GM12878 (cell line): ENCODE measurements around the gene LIPE. TPM values are rescaled to one million over a fixed set of nuclear protein-coding genes. Genes with fewer than 3 reads are reported as not detected.

Source experiments
- ATAC-seq: fragments of 200-7000 bp; cut with Tn5 transposase; 3 replicates; pipeline ENCODE4 v1.9.1; 2020; ENCODE audit warnings: mild to moderate bottlenecking, moderate library complexity
- BruUV-seq: library from RNA; stranded (reverse); fragments of 400-500 nt; replicated peaks from 2 replicates; lab custom pipeline; 2021; lab: Mats Ljungman, UMichigan
- CTCF ChIA-PET: fragments of 300-600 bp; sonication (Branson Sonifier 250); formaldehyde crosslinking; extraction: SDS; loops from one replicate; lab custom pipeline; 2021; ENCODE audit warnings: inconsistent platforms; lab: Yijun Ruan, JAX
- POLR2A ChIA-PET: fragments of 350-600 bp; formaldehyde crosslinking; extraction: SDS; loops from one replicate; lab custom pipeline; 2021; ENCODE audit warnings: inconsistent platforms; lab: Charles Lee
- RAD21 ChIA-PET: fragments of 300-600 bp; sonication (Branson Sonifier 250); formaldehyde crosslinking; loops from one replicate; lab custom pipeline; 2023; ENCODE audit warnings: antibody characterized with exemption; ENCODE audit not compliant: unreplicated experiment; lab: Charles Lee
- SMC1A ChIA-PET: fragments of 300-600 bp; sonication (Branson Sonifier 250); formaldehyde crosslinking; loops from one replicate; lab custom pipeline; 2023; ENCODE audit not compliant: unreplicated experiment, uncharacterized antibody; lab: Charles Lee
- DNase-seq: peaks from one replicate; pipeline ENCODE4 v3.0.0-alpha.2; 2011; ENCODE audit warnings: low read depth, low spot score
- FAIRE-seq: peaks from 3 replicates; lab custom pipeline; 2011; peaks lifted over from hg19 to GRCh38; lab: Jason Lieb, UNC
- H2AFZ ChIP-seq: 2 replicates; pipeline ENCODE4 v1.6.0; 2011; ENCODE audit warnings: low read depth, low read length, control low read depth; ENCODE audit not compliant: control insufficient read depth
- H3K27ac ChIP-seq: 2 replicates; pipeline ENCODE4 v1.5.1; 2011; ENCODE audit warnings: control low read depth; ENCODE audit not compliant: control insufficient read depth, insufficient read depth
- H3K27me3 ChIP-seq, 2 experiments: replicated peaks in 1 of 2; 2 replicates each; pipeline versions ENCODE4 v1.6.0 to v1.6.1; 2011; ENCODE audit warnings: low read length in 1 of 2; ENCODE audit not compliant: control insufficient read depth in 2 of 2, insufficient read depth in 2 of 2
- H3K36me3 ChIP-seq, 2 experiments: 2 replicates each; pipeline ENCODE4 v1.5.1; 2011; ENCODE audit warnings: low read length in 1 of 2; ENCODE audit not compliant: control insufficient read depth in 2 of 2, insufficient read depth in 2 of 2
- H3K4me1 ChIP-seq: 2 replicates; pipeline ENCODE4 v1.6.1; 2011; ENCODE audit warnings: mild to moderate bottlenecking, low read length, moderate library complexity, mixed read lengths; ENCODE audit not compliant: control insufficient read depth, insufficient read depth
- H3K4me2 ChIP-seq: 2 replicates; pipeline ENCODE4 v1.6.0; 2011; ENCODE audit warnings: control low read depth; ENCODE audit not compliant: control insufficient read depth, insufficient read depth
- H3K4me3 ChIP-seq: fragments of 200-600 bp; sonication (generic); 2 replicates; pipeline ENCODE4 v1.5.1; 2016
- H3K79me2 ChIP-seq: 2 replicates; pipeline ENCODE4 v1.6.0; 2011; ENCODE audit warnings: low read length; ENCODE audit not compliant: control insufficient read depth, insufficient read depth
- H3K9ac ChIP-seq: 2 replicates; pipeline ENCODE4 v1.8.0; 2011; ENCODE audit warnings: low read length, control low read depth, mixed read lengths; ENCODE audit not compliant: control insufficient read depth, insufficient read depth
- H3K9me3 ChIP-seq: replicated peaks from 3 replicates; pipeline ENCODE4 v1.5.1; 2011; ENCODE audit warnings: mild to moderate bottlenecking, low read length; ENCODE audit not compliant: control insufficient read depth, insufficient read depth
- H4K20me1 ChIP-seq: 2 replicates; pipeline ENCODE4 v1.6.0; 2011; ENCODE audit not compliant: control insufficient read depth, insufficient read depth
- BHLHE40 ChIP-seq, 2 experiments: fragments of 450-650 bp in 1 of 2; IDR thresholded peaks; 2 replicates each; pipeline ENCODE4 v1.6.1; 2011 to 2017; ENCODE audit warnings: low read depth in 2 of 2, borderline replicate concordance in 1 of 2, improper control_type of control experiment in 1 of 2, low read length in 1 of 2, mild to moderate bottlenecking in 1 of 2
- CHD2 ChIP-seq: IDR thresholded peaks from 2 replicates; pipeline ENCODE4 v1.6.1; 2011; ENCODE audit warnings: low read depth, low read length, improper control_type of control experiment, borderline replicate concordance
- CREB1 ChIP-seq: IDR thresholded peaks from 2 replicates; pipeline ENCODE4 v1.6.1; 2012; ENCODE audit warnings: low read depth, mild to moderate bottlenecking, inconsistent platforms
- EGR1 ChIP-seq, 2 experiments: IDR thresholded peaks; 1 replicate in 1 of 2; 2 replicates in 1 of 2; pipeline ENCODE4 v1.6.1; 2011 to 2012; ENCODE audit warnings: low read depth in 2 of 2, low read length in 2 of 2, borderline replicate concordance in 1 of 2, mild to moderate bottlenecking in 1 of 2, moderate library complexity in 1 of 2
- GABPA ChIP-seq: IDR thresholded peaks from 2 replicates; pipeline ENCODE4 v1.6.1; 2014; ENCODE audit warnings: antibody characterized with exemption, low read depth, mild to moderate bottlenecking, inconsistent platforms
- IKZF1 ChIP-seq: fragments of 450-650 bp; conservative IDR thresholded peaks from 2 replicates; pipeline ENCODE4 v1.6.1; 2017; ENCODE audit warnings: antibody characterized with exemption, mild to moderate bottlenecking
- KLF5 ChIP-seq: fragments of 450-650 bp; IDR thresholded peaks from 2 replicates; pipeline ENCODE4 v1.6.1; 2014; ENCODE audit warnings: mild to moderate bottlenecking; ENCODE audit not compliant: partially characterized antibody
- MEF2A ChIP-seq: IDR thresholded peaks from 2 replicates; pipeline ENCODE4 v1.6.1; 2011; ENCODE audit warnings: low read depth, mild to moderate bottlenecking, low read length, moderate library complexity; ENCODE audit not compliant: insufficient read depth
- NFYB ChIP-seq: IDR thresholded peaks from 2 replicates; pipeline ENCODE4 v1.6.1; 2011; ENCODE audit warnings: low read depth, mild to moderate bottlenecking, low read length, improper control_type of control experiment, moderate library complexity; ENCODE audit not compliant: insufficient read depth
- PAX8 ChIP-seq: fragments of 450-650 bp; IDR thresholded peaks from 2 replicates; pipeline ENCODE4 v1.6.1; 2017; ENCODE audit warnings: mild to moderate bottlenecking, moderate library complexity
- RFX5 ChIP-seq: IDR thresholded peaks from 2 replicates; pipeline ENCODE4 v1.6.1; 2011; ENCODE audit warnings: low read depth, low read length, improper control_type of control experiment
- SP1 ChIP-seq: IDR thresholded peaks from one replicate; pipeline ENCODE4 v1.6.1; 2011; ENCODE audit warnings: low read depth, low read length
- WGBS: methylation state at CpG from one replicate; pipeline ENCODE4 v1.1.6; 2016; ENCODE audit warnings: low lambda C conversion rate; ENCODE audit not compliant: insufficient replicate concordance, insufficient coverage; ENCODE audit errors: missing lambda C conversion rate; 5-methylcytosine and 5-hydroxymethylcytosine counted together
- in situ Hi-C: fragments of 300-500 bp; cut with MboI; formaldehyde crosslinking; loops from 9 replicates; pipeline ENCODE4 v1.14.3; 2018; ENCODE audit warnings: mixed read lengths
- intact Hi-C: fragments of 100-400 bp; cut with micrococcal nuclease; formaldehyde crosslinking; loops from one replicate; pipeline ENCODE4 v1.14.2; 2022; ENCODE audit not compliant: unreplicated experiment
- polyA plus RNA-seq, 11 experiments: library from polyadenylated mRNA; depleted of rRNA in 4 of 11; unstranded in 6 of 11; stranded (reverse) in 5 of 11; fragments of >200 nt; fragmentation: Nextera tagmentation in 4 of 11; fragmentation: Illumina TruSeq in 1 of 11; extraction: Ambion mirVana in 4 of 11; extraction: Trizol in 1 of 11; gene quantifications; 1 replicate in 1 of 11; 2 replicates in 10 of 11; pipeline versions ENCODE4 v1.2.1 to v1.2.3, GENCODE V29; 2011 to 2016; ENCODE audit warnings: inconsistent platforms in 2 of 11, missing spikeins in 2 of 11, low read depth in 1 of 11
- total RNA-seq, 4 experiments: library from RNA; depleted of rRNA in 3 of 4; stranded (reverse); fragments of >200 nt in 3 of 4; fragmentation: Illumina TruSeq in 1 of 4; extraction: Trizol in 1 of 4; gene quantifications; 2 replicates each; pipeline versions ENCODE4 v1.2.1 to v1.2.3, GENCODE V29; 2013 to 2021
- TF ChIP-seq, protein P1 (sequence below): fragments of 450-650 bp; IDR thresholded peaks from 2 replicates; pipeline ENCODE4 v1.6.1; 2016; ENCODE audit warnings: mild to moderate bottlenecking
- TF ChIP-seq, protein P2 (sequence below): fragments of 450-650 bp; IDR thresholded peaks from 2 replicates; pipeline ENCODE4 v1.6.1; 2017; ENCODE audit warnings: borderline replicate concordance
- TF ChIP-seq, protein P3 (sequence below): fragments of 450-650 bp; IDR thresholded peaks from 2 replicates; pipeline ENCODE4 v1.6.1; 2014; ENCODE audit warnings: mild to moderate bottlenecking
- TF ChIP-seq, protein P4 (sequence below): IDR thresholded peaks from 2 replicates; pipeline ENCODE4 v1.6.1; 2012; ENCODE audit warnings: low read depth, low read length, improper control_type of control experiment

Gene LIPE
- total and polyA plus RNA-seq, 10 of the 15 experiments (the other 5 are each of a cell fraction or from before 2014, with no cell fraction given): 0.02 to 33.3 (median 9.5) TPM

DNA sequence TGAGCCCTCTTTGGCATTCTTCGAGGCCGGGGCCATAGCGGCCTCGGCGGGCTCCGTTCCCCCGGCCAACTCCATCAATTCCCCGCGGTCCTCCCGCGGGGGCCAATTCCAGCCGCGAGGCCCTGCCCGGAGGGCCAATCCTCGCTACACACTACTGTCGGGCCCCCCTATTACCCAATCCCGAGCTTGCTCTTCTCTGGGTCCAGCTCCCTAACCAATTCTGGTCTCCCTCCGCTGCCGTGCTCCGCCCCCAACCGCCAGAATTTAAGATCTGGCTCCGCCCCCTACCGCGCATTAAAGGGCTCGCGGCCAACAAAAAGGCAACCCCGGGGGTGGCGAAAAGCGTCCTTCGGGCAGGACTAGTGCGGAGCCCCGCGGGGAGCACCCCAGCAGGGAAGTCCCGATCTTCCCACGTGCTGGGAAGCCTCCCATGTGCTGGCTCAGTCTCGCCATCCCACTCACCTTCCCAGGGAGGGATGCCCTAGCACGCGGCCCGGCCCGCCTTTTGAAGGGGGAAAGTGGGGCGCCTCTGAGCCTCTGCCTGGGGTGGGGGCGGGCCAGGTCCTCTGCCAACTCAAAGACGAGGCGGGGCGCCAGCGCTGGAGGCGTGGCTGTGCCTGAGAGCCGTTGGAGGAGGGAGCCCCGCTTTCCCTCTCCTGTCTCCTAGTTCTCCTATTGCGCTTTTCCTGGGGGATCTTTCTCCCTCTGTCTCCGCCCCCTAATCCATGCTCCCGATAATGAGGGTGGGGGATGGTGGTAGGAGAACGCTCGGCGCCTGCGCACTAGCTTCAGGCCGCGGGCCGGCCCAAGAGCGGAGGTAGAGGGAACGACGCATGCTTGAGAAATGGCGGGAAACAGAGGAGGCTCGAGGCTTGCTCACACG lies 3.5 kb downstream of the LIPE start:
- peak; percentile 89 for FAIRE-seq
- Histone ChIP-seq H2AFZ (peak overlapping the region; percentile 93), H4K20me1 (no peaks in the 10 kb centered on the region), H3K79me2 (peaks cover 4% of the 10 kb centered on the region), H3K9me3 (no peaks in the 10 kb centered on the region), H3K9ac (peak overlapping the region; percentile 82), H3K4me1 (peaks cover 16% of the 10 kb centered on the region), H3K36me3 (no peaks in the 10 kb centered on the region), H3K27me3 (no peaks in the 10 kb centered on the region), H3K4me3 (peak overlapping the region; percentile 94), H3K4me2 (peak overlapping the region; percentile 97), H3K27ac (peak overlapping the region; percentile 86)
- no peak for DNase-seq
- ChIA-PET SMC1A (interaction anchor here (1.0 to 1.4 kb wide), 7 partner anchors 9 to 310 kb away, joined by 3 to 6 read pairs (median 3); partner anchors contain the start of gene CEACAM1), RAD21 (interaction anchor here (0.5 to 1.6 kb wide), 9 partner anchors 10 to 1246 kb away, joined by 3 to 9 read pairs (median 3); partner anchors contain the start of genes CEACAM1 and PLAUR), CTCF (interaction anchor here (0.6 to 4.4 kb wide), 12 partner anchors 8 to 144 kb away, joined by 3 to 27 read pairs (median 4); partner anchors contain the start of gene CEACAM1), POLR2A (interaction anchor here (1.0 to 1.5 kb wide), 6 partner anchors 9 to 204 kb away, joined by 3 to 8 read pairs (median 4); no protein-coding TSS in a partner anchor)
- in situ Hi-C loops: no loop called here
- 9% methylated on average over 65 of the region's 65 CpGs for WGBS
- no TSS peak for BruUV-seq
- intact Hi-C loops: loop anchor here (5.0 kb wide), 1 partner anchor 96 kb away; the partner anchor contains the start of gene MEGF8
- peak; percentile 96 for ATAC-seq
- TF ChIP-seq EGR1 (IDR thresholded peaks at IDR 0.05; ENCODE audit: borderline replicate concordance in 1 of 2, low read depth in 2 of 2, low read length in 2 of 2): peak in 1 of 2 experiments; percentile 55; a peak in 2 of 3 replicates
- TF ChIP-seq GABPA: 0 out of 2 replicates have a peak, but pooled peaks have one; percentile 4
- TF ChIP-seq, protein P1, sequence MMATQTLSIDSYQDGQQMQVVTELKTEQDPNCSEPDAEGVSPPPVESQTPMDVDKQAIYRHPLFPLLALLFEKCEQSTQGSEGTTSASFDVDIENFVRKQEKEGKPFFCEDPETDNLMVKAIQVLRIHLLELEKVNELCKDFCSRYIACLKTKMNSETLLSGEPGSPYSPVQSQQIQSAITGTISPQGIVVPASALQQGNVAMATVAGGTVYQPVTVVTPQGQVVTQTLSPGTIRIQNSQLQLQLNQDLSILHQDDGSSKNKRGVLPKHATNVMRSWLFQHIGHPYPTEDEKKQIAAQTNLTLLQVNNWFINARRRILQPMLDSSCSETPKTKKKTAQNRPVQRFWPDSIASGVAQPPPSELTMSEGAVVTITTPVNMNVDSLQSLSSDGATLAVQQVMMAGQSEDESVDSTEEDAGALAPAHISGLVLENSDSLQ: peak; percentile 35; the same call in 1 of the 2 replicates
- TF ChIP-seq BHLHE40 (IDR thresholded peaks at IDR 0.05; ENCODE audit: borderline replicate concordance in 1 of 2, low read depth in 2 of 2, low read length in 1 of 2): peak in 1 of 2 experiments; percentile 59; a peak in 2 of 4 replicates
- no peak for TF ChIP-seq PAX8
- peak; percentile 11 for TF ChIP-seq KLF5
- TF ChIP-seq, protein P2, sequence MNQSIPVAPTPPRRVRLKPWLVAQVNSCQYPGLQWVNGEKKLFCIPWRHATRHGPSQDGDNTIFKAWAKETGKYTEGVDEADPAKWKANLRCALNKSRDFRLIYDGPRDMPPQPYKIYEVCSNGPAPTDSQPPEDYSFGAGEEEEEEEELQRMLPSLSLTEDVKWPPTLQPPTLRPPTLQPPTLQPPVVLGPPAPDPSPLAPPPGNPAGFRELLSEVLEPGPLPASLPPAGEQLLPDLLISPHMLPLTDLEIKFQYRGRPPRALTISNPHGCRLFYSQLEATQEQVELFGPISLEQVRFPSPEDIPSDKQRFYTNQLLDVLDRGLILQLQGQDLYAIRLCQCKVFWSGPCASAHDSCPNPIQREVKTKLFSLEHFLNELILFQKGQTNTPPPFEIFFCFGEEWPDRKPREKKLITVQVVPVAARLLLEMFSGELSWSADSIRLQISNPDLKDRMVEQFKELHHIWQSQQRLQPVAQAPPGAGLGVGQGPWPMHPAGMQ: no peak
- peak; percentile 87 for TF ChIP-seq SP1
- TF ChIP-seq IKZF1: peak; percentile 11
- TF ChIP-seq CHD2: peak; percentile 60
- TF ChIP-seq NFYB: peak; percentile 77; the same call in 1 of the 2 replicates
- 0 out of 2 replicates have a peak, but pooled peaks have one; percentile 11 for TF ChIP-seq MEF2A
- TF ChIP-seq, protein P3, sequence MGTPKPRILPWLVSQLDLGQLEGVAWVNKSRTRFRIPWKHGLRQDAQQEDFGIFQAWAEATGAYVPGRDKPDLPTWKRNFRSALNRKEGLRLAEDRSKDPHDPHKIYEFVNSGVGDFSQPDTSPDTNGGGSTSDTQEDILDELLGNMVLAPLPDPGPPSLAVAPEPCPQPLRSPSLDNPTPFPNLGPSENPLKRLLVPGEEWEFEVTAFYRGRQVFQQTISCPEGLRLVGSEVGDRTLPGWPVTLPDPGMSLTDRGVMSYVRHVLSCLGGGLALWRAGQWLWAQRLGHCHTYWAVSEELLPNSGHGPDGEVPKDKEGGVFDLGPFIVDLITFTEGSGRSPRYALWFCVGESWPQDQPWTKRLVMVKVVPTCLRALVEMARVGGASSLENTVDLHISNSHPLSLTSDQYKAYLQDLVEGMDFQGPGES: 0 out of 2 replicates have a peak, but pooled peaks have one; percentile 40
- peak; percentile 51 for TF ChIP-seq CREB1
- TF ChIP-seq, protein P4, sequence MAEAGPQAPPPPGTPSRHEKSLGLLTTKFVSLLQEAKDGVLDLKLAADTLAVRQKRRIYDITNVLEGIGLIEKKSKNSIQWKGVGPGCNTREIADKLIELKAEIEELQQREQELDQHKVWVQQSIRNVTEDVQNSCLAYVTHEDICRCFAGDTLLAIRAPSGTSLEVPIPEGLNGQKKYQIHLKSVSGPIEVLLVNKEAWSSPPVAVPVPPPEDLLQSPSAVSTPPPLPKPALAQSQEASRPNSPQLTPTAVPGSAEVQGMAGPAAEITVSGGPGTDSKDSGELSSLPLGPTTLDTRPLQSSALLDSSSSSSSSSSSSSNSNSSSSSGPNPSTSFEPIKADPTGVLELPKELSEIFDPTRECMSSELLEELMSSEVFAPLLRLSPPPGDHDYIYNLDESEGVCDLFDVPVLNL: peak; percentile 16; the same call in 1 of the 2 replicates
- TF ChIP-seq RFX5: peak; percentile 41; the same call in 1 of the 2 replicates
